Erythroblast (primary cell): ENCODE results near the gene CAMKV.

Experiments
- GATA1 ChIP-seq: IDR thresholded peaks from 2 replicates; pipeline ENCODE4 v1.6.1; 2011; ENCODE audit warnings: low read depth, mild to moderate bottlenecking, control low read depth, low read length, moderate library complexity
- POLR2A ChIP-seq: IDR thresholded peaks from 2 replicates; pipeline ENCODE4 v1.6.1; 2011; ENCODE audit warnings: mild to moderate bottlenecking, low read length

DNA sequence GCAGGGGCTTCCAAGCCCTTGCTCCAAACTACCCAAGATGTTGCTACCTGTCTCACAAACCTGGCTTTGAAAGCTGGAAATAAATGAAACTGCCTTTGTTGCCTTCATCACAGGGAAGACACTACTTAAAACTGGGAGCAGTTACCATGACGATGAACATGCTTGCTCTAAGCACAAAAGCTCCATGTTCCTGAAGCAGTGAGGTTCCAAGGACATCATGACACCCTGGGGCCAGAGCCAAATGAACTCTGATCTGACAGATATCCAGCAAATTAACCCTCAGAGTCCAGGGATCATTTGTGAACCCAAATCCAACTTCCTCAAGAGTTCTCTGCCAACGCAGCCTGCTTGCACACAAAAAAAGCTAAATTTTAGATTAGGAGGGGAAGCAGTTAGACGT lies 24.0 kb downstream of the CAMKV start:
- TF ChIP-seq POLR2A (no peak), GATA1 (no peak)
